Osteoblast (primary cell): ENCODE data around the gene OR13C5. TPM values are rescaled to one million over a fixed set of nuclear protein-coding genes. Genes with fewer than 3 reads are reported as not detected.

Experiments used
- DNase-seq: peaks from one replicate; pipeline ENCODE4 v3.0.0; 2011; ENCODE audit warnings: low spot score, mixed read lengths; ENCODE audit not compliant: insufficient read length; ENCODE audit errors: missing footprints
- H2AFZ ChIP-seq: 2 replicates; pipeline ENCODE4 v1.6.0; 2011; ENCODE audit warnings: mild to moderate bottlenecking, low read length
- H3K27ac ChIP-seq: 2 replicates; pipeline ENCODE4 v1.5.1; 2011; ENCODE audit warnings: mild to moderate bottlenecking, low read depth, low read length, moderate library complexity
- H3K27me3 ChIP-seq: 2 replicates; pipeline ENCODE4 v1.6.0; 2012; ENCODE audit warnings: mild to moderate bottlenecking, control low read depth, inconsistent platforms, low read length, moderate library complexity; ENCODE audit not compliant: insufficient read depth
- H3K36me3 ChIP-seq: 2 replicates; pipeline ENCODE4 v1.5.1; 2011; ENCODE audit warnings: mild to moderate bottlenecking, low read length, control low read depth, moderate library complexity; ENCODE audit not compliant: insufficient read depth
- H3K4me1 ChIP-seq: 2 replicates; pipeline ENCODE4 v1.5.1; 2011; ENCODE audit warnings: mild to moderate bottlenecking, low read length, control low read depth, moderate library complexity; ENCODE audit not compliant: insufficient read depth
- H3K4me2 ChIP-seq: 2 replicates; pipeline ENCODE4 v1.6.0; 2011; ENCODE audit warnings: mild to moderate bottlenecking, low read length; ENCODE audit not compliant: insufficient read depth
- H3K4me3 ChIP-seq: fragments of 200-600 bp; sonication (generic); 3 replicates; pipeline ENCODE4 v1.5.1; 2012; ENCODE audit warnings: mild to moderate bottlenecking, low read length, inconsistent platforms; ENCODE audit not compliant: insufficient read depth
- H3K79me2 ChIP-seq: 2 replicates; pipeline ENCODE4 v1.6.0; 2012; ENCODE audit warnings: mild to moderate bottlenecking, low read length, control low read depth, inconsistent platforms; ENCODE audit not compliant: insufficient read depth
- H3K9me3 ChIP-seq: 2 replicates; pipeline ENCODE4 v1.5.1; 2011; ENCODE audit warnings: low read depth, low read length, control low read depth
- H4K20me1 ChIP-seq: 2 replicates; pipeline ENCODE4 v1.6.0; 2012; ENCODE audit warnings: mild to moderate bottlenecking, low read length, control low read depth; ENCODE audit not compliant: insufficient read depth
- total RNA-seq: library from RNA; depleted of rRNA; stranded (reverse); fragments of >200 nt; gene quantifications from 2 replicates; pipeline ENCODE4 v1.2.3, GENCODE V29; 2012
- TF ChIP-seq, protein P1 (sequence below): IDR thresholded peaks from 2 replicates; pipeline ENCODE4 v1.5.1; 2011; ENCODE audit warnings: mild to moderate bottlenecking, low read depth, low read length, moderate library complexity; ENCODE audit errors: extremely low read depth

Gene OR13C5
- total RNA-seq, 1 donor = not detected

- Histone ChIP-seq H3K79me2 (no peaks in the 10 kb centered on the region), H3K4me1 (no peaks in the 10 kb centered on the region), H3K9me3 (no peaks in the 10 kb centered on the region), H3K36me3 (no peaks in the 10 kb centered on the region), H4K20me1 (no peaks in the 10 kb centered on the region), H3K4me2 (no peak within 1 kb of the TSS), H2AFZ (no peak within 1 kb of the TSS), H3K27ac (no peak within 1 kb of the TSS), H3K4me3 (no peak within 1 kb of the TSS), H3K27me3 (no peaks in the 10 kb centered on the region)
- TF ChIP-seq, protein P1, sequence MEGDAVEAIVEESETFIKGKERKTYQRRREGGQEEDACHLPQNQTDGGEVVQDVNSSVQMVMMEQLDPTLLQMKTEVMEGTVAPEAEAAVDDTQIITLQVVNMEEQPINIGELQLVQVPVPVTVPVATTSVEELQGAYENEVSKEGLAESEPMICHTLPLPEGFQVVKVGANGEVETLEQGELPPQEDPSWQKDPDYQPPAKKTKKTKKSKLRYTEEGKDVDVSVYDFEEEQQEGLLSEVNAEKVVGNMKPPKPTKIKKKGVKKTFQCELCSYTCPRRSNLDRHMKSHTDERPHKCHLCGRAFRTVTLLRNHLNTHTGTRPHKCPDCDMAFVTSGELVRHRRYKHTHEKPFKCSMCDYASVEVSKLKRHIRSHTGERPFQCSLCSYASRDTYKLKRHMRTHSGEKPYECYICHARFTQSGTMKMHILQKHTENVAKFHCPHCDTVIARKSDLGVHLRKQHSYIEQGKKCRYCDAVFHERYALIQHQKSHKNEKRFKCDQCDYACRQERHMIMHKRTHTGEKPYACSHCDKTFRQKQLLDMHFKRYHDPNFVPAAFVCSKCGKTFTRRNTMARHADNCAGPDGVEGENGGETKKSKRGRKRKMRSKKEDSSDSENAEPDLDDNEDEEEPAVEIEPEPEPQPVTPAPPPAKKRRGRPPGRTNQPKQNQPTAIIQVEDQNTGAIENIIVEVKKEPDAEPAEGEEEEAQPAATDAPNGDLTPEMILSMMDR = no peak
- no peak for DNase-seq
Measured at GRCh38 chr9:104568868-104569267, 30.3 kb downstream of the OR13C5 start, which contains the start of gene OR13C8. Gene OR13C8, plus strand, starts transcription at chr9:104569168. Its CDS starts 0 bp downstream, at chr9:104569168.

GRCh38 chr9:104564358-104564757 is 34.9 kb downstream of the OR13C5 start:
- Histone ChIP-seq H3K79me2 (no peaks in the 10 kb centered on the region), H3K4me1 (no peaks in the 10 kb centered on the region), H2AFZ (no peak overlapping the region), H3K36me3 (no peaks in the 10 kb centered on the region), H3K4me3 (no peak overlapping the region), H3K27me3 (no peaks in the 10 kb centered on the region), H3K4me2 (no peak overlapping the region), H3K9me3 (no peaks in the 10 kb centered on the region), H4K20me1 (no peaks in the 10 kb centered on the region), H3K27ac (no peak overlapping the region)
- DNase-seq = no peak
- TF ChIP-seq, protein P1 = no peak

DNA sequence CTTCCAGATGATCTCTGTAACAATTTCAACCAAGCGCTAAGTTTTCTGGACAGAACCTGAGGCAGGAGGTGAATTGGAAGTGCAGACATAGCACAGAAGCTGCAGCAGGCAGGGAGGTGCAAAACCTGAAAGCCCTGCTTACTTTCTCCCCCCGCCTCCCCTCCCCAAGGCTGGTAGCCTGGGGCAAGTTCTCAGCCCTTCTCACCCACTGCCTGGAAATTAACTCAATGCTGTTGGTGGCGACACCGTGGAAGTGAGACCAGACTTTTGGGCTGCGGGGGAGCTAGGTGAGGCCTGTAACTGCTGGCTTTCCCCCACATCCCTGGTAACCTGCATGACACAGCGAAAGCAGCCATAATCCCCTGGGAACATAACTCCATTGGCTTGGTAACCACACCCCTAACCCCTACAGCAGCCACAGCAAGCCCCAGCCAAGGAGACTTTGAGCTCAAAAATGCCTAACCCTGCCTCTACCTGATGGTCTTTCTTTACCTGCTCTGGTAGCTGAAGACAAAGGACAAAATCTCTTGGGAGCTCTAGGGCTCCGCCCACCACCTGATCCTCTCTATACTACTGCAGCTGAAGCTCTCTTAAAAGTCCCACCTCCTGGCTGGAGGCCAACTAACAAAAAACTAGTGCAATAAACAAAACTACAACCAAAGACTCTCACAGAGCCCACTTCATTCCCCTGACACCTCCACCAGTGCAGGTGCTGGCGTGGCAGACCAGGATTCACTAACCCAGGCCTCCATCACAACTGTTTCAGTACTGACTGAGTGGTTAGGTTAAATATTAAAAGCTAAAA is 42.2 kb downstream of the OR13C5 start:
- Histone ChIP-seq H3K79me2 (no peaks in the 10 kb centered on the region), H3K4me2 (no peak overlapping the region), H3K4me1 (no peaks in the 10 kb centered on the region), H3K4me3 (no peak overlapping the region), H3K9me3 (no peaks in the 10 kb centered on the region), H3K27me3 (no peaks in the 10 kb centered on the region), H4K20me1 (no peaks in the 10 kb centered on the region), H2AFZ (no peak overlapping the region), H3K36me3 (no peaks in the 10 kb centered on the region), H3K27ac (no peak overlapping the region)
- no peak for DNase-seq
- TF ChIP-seq, protein P1 = no peak

DNA sequence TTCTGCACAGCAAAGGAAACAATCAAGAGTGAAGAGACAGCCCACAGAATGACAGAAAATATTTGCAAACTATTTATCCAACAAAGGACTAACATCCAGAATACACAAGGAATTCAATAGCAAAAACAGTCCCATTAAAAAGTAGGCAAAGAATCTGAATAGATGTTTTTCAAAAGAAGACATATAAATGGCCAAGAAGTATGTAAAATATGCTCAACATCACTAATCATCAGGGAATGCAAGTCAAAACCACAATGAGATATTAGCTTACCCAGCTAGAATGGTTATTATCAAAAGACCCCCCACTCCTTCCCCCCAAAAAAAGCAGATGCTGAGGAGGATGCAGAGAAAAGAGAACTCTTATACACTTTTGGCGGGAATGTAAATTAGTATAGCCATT is 43.7 kb downstream of the OR13C5 start:
- Histone ChIP-seq H3K27ac (no peak overlapping the region), H2AFZ (no peak overlapping the region), H4K20me1 (no peaks in the 10 kb centered on the region), H3K4me2 (no peak overlapping the region), H3K4me3 (no peak overlapping the region), H3K36me3 (no peaks in the 10 kb centered on the region), H3K79me2 (no peaks in the 10 kb centered on the region), H3K27me3 (no peaks in the 10 kb centered on the region), H3K4me1 (no peaks in the 10 kb centered on the region), H3K9me3 (no peaks in the 10 kb centered on the region)
- TF ChIP-seq, protein P1 = no peak
- DNase-seq = no peak
